HG03439 (cell line): ENCODE data around the gene SLC38A3.
A peak's percentile ranks its signal among the peaks of the same experiment; 100 is the strongest.
"Not testable (repeated sequence)": the region's sequence is repeated elsewhere in the genome, so short reads cannot be mapped to it uniquely, and the experiment has no call there.

Source experiments
- ATAC-seq: cut with Tn5 transposase; IDR thresholded peaks from one replicate; pipeline ENCODE4 v1.9.1; 2021; ENCODE audit warnings: mild to moderate bottlenecking, moderate library complexity; ENCODE audit not compliant: unreplicated experiment

SLC38A3 gene

DNA sequence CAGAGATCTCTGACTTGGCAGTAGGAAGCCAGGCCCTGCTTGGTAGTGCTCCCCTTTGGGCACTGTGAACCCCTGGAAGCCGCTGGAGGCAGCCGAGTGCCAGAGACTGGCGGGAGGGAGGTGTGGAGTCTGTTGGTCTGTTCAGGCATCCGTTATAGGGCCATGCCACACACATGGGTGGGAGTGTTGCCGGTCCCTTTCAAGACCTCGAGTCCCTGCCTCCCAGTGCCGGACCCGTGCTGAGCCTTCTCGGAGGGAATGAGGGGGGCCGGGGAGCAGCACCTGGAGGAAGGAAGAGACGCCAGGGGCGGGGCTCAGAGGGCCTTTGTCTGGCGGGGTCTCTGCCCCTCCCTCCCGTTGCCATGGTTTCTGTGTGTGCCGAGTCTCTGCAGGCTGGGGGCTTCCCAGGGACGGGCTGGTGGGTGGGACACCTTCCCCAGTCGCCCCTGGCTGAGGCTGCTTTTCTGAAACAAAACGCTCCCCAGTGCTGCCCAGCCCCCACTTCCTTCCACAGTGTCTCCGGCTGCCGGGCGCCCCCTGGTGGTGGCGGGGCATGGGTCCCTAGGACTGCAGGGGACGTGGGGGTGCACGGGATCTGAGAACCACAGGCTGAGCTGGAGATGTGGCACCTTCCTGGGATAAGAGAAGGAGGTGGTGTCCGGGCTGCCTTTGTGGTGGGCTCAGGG, 40.9 kb downstream of the SLC38A3 start:
- peak; percentile 63 for ATAC-seq

DNA sequence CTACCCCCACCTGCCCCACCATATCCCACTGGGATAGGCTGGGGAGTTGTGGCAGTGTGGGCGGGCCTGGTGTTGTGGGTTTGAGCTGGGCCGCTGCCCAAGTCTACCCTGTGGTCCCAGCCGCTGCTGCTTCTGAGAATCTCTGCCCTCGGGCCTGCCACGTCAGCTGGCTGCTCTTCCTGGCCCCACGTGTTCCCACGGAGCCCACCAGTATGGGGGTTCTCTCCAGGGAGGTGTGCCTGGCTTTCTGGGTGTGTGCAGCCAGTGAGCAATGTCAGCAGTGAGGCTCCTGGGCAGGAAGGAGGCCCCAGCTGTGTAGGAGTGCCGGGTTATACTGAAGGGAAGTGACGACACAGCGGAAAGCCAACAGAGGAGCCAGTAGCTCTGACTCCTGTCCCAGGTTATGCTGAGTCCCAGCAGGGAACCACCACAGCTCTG, 41.5 kb downstream of the SLC38A3 start:
- ATAC-seq: peak; percentile 25

DNA sequence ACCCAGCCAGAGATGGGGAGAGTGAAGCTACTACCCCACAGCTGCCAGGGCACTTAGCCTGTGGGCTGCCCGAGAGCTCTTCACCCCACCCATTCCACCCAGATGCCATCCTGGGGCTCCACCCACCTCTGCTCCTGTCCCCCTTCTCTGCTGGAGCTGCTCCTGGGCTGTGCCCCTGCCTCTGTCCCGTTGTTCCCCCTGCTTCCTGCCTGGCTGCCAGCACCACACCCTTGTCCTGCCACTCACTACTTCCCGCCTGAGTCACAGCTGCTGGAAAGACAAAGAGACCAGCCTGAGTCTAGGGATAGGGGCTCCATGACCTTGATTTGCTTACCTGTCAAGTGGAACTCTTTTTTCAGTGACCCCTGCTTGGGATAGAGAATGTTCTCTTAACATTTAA, 43.3 kb downstream of the SLC38A3 start:
- ATAC-seq: no peak

DNA sequence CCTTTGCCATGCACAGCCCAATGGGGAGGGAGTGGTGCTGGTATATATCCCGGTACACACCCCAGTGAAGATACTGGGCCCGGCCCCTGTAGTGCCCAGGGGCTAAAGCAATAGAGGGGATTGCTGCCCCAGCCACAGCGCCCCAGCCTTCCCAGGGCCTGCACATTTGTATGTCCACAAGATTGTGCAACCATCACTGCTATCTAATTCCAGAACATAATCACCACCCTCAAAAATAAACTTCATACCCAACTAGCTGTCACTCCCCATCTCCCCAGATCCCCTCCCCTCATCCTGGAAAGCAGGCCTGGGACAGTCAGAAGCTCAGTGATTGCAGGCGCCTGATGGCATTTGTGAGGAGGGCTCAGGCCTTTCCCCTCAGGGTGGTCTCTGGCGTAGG, 44.4 kb downstream of the SLC38A3 start:
- ATAC-seq: no peak

DNA sequence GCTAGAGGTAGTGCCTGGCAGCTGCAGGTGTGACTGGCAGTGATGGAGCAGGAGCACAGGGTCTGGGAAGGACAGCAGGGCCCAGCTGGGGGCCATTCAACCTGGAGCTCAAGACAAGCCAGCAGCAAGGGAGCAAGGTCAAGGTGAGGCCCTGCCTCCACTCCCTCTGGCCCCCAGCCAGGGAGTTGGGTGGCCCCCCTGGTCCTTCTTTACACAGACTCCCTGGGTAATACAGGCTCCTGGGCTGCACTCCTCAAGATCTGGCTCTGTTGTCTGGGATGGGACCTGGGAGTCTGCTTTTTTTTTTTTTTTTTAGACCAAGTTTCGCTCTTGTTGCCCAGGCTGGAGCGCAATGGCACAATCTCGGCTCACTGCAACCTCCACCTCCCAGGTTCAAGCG, 45.4 kb downstream of the SLC38A3 start:
- ATAC-seq: no peak

DNA sequence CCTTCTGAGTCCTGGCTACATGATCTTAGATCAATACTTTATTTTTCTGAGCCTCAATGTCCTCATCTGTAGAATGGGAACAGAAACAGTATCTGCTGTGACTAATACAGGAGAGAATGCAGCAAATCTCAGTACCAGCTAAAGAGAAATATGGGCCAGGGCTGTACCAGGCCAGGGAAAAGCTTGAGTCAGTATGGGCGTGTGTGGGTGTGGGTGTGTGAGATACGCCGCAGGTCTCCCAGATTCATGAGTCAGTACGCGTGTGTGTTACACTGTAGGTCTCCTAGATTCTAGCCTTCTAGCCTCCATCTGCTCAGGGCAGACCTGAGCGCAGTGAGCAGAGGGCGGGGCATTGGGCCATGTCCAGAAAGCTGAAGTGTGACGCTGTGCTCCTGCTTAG, 46.1 kb downstream of the SLC38A3 start:
- no peak for ATAC-seq

DNA sequence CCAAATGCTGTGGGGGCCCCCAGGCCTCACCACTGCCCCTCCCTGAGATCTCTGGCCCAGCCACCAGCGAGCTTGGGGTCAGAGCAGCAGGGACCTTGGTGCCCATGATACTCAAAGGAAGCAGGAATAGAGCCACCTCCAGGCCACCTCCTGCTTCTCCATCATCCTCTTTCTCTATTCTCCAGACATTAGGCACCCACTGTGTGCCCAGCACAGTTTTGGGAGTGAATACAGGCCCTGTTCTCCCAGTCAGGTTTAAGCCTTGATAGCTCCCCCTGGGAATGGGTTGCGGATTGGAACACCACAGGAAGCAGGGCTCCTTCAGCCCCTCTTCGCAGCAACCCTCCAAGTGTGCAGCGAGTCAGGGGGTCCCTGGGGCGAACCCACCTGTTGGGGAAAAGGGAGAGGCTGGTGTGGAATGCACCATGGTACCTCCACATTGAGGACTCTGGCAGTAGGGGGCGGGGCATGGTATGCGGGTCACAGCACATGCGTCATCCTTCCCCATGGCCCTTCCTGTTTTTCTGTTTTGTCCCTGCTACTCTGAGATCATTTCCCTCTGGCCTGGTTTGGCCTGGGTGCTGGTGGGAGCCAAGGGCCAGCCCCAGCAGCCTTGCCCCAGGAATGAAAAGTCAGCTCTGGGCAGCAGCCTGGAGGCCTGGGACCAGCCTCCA, 49.6 kb downstream of the SLC38A3 start:
- ATAC-seq: no peak

DNA sequence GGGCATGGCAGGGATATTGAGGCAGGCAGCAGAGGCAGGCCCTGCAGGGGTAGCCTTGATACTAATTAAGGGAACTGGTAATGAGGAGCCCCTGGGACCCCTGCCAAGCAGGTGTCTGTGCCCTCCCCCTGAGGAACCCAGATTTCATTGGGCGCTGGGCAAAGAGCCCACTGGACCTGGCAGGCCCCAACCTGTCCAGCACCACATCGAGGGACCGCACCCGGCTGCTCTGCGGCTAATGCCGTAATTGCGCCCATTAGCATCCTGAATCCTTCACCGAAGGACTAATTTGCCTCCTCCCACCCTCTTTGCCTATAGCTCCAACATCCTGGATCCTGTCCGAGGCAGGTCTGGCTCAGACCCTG, 50.2 kb downstream of the SLC38A3 start:
- no peak for ATAC-seq

DNA sequence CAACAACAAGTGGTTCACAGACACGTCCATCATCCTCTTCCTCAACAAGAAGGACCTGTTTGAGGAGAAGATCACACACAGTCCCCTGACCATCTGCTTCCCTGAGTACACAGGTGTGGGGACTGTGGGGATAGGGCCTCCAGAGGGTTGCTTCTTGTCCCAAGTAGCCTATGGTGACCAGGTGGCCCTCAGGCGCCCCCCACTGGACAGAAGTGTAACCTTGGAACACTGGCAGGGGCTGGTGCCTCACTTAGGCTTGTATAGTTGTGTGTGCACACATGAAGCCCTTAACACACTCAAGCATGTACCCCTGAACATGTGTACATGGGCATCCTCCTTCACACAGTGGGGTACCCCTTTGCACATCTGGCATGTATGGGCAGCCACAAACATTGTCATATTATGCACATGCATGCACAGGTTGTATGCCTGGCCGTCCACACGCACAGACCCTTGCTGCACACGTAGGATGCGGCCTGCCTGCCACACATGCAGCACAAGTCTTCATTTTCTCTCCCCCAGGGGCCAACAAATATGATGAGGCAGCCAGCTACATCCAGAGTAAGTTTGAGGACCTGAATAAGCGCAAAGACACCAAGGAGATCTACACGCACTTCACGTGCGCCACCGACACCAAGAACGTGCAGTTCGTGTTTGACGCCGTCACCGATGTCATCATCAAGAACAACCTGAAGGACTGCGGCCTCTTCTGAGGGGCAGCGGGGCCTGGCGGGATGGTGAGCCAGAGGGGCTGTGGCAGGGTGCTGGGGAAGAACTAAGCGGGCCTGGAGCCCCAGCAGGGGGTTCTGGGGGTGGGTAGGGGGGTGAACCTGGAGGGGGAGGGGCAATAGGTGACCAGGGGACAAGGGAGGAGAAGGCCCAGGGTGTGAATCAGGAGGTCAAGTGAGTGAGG, 52.2 kb downstream of the SLC38A3 start:
- no peak for ATAC-seq

DNA sequence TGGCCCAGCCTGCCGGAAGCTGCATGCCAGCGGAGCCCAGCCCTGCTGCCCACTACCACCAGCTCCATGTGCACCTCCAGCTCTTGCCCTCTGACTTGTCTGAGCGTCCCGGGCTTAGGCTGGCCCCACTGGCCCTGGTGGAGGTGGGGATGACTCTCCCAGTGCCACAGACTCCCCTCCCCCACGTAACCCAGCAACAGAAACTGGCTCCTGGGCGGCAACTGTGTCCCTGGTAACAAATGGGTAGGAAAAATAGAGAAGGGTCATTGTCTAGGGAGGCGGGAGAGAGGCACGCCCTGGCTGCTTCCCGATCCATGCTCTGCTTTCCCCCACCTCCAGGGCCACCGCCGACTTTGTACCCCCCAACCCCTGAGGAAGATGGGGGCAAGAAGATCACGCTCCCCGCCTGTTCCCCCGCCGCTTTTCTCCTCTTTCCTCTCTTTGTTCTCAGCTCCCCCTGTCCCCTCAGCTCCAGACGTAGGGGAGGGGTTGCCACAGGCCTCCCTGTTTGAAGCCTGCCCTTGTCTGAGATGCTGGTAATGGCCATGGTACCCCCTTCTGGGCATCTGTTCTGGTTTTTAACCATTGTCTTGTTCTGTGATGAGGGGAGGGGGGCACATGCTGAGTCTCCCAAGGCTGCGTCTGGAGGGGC, 53.1 kb downstream of the SLC38A3 start:
- ATAC-seq: no peak

DNA sequence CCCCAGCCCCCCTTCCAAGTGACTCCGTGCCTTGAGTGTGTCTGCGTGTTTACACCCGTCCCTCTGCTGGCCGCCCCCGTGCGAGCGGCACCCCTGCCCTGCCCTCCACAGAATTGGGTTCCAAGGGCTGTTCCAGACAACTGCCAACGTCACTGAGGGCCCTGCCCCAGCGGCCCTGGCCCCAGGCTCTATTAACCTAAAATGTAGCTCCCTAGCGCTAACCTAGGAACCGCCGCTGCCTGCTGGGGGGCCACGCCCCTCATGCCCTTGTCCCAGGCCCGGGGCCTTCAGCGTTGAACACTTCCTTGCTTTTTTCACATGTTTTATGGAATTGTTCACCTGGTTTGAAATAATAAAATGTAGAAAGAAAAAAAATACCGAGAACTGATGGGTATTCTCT, 53.9 kb downstream of the SLC38A3 start:
- no peak for ATAC-seq

DNA sequence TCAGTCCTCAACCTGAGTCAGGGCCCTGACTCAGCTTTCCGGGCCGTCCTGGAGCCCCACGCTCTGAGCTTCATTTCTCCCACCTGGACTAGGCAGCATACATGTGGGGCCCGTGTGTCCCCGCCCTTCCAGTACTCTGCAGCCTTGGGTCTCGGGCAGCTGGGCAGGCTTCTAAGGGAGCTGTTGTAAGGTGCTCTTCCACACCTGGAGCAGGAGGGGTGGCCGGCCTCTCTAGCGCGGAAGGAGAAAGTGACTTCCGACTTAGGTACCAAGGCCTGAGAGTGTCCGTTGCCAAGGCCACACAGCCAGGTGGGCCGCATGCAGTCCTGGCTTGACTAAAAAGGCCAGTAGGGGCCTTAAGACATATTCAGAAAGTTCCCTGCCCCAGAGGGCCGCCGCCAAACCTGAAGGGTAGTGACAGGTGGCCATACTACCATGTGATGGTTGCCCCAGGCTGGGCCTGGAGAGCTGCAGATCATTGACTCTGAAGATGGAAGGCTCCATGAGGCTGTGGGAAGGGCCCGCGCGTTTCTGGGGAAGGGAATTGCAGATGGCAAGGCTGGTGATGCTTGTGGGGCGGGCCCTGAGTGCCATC, 54.5 kb downstream of the SLC38A3 start:
- ATAC-seq: peak; percentile 23

DNA sequence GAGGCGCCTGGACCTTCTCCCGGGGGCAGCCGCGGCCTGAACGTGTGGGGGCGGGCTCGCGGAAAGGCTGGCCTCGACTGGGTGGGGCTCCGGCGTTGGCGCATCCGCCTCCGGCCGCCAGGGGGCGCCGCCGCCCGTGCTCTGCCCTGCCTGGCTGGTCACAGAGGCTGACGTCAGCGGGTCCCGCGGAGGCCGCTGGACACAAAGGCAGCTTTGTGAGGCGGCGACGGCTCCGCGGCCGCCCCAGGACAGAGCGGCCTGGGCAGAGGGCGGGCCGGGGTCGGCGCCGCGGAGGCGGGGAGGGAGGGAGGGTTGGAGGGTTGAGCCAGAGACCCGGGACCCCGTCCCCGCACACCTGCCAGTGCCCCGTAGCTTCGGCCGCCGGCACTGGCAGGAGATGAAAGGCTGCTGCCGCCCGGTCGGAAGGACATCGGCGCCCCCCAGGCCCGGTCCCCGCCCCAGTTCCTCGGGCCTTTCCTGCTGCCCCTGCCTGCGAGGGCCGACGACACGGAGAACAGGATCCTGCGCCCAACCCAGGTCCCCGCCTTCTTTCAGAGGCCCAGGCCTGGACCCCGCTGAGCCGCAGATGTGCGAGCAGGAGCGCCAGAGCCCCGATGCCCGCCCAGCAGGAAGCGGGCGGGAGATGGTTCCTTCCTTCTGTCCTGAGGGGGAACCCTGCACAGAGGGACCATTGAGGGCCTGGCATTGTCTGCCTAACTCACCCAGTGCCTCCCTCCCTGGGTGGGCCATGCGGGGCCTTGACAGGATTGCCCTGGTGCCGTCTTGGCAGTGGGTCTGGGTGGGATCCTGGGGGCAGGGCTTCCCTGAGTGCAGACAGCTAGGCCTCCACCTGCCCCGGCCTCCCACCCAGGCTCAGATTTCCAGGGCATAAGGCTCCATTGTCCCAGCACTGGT, 55.2 kb downstream of the SLC38A3 start:
- ATAC-seq: peak; percentile 78

DNA sequence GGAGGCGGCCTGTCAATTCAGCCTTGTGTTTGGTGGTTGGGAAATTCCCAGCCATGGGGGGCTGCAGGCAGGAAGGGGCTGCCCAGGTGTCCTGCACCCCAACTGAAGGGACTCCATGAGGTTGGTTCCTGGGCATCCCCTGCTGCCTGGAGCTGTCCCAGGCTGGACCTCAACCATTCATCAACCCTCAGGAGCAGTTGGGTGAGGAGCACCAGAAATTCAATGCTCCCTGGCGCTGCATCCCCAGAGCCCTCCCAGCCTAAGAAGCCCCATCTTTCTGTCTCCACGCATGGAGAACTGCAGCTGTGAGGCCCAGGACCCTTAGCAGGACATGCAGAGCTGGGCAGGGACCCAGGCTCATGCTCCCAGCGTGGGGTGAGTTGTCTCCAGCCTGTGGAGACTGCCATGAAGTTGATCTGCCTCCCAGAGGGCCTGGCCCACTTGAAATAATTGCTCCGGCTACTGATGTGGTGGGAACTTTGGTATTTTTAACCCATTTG, 55.9 kb downstream of the SLC38A3 start:
- ATAC-seq: no peak

DNA sequence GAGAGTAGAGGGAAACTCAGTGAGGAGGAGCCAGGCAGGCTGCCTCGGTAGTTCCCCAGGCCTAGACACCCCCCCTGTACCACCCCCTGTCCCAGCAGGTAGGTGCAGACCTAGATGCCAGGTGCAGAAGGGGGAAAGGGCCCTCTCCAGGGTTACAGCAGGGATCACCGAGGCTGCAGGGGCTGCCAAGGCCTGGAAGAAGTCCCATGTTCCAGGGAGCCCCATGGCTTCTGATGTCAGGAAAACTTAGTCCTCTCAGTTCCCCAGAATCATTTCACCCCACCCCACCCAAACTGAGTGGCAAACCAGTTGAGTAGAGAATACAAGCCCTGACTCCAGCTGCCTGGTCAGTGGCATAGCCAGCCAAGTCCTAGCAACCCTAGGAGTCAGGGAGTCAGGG, 56.4 kb downstream of the SLC38A3 start:
- no peak for ATAC-seq

DNA sequence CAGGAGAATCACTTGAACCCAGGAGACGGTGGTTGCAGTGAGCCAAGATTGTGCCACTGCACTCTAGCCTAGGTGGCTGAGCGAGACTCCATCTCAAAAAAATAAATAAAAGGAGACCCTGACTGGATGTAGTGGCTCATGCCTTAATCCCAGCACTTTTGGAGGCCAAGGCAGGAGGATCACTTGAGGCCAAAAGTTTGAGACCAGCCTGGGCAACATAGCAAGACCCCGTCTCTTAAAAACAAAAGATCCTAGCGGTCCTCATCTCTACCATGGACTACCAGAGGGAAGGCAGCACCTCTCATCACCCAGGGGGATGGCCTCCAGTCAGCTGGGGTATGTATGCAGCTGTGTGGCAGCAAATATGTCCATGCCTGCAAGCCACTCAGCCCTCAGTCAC, 57.1 kb downstream of the SLC38A3 start:
- not testable (repeated sequence) for ATAC-seq

DNA sequence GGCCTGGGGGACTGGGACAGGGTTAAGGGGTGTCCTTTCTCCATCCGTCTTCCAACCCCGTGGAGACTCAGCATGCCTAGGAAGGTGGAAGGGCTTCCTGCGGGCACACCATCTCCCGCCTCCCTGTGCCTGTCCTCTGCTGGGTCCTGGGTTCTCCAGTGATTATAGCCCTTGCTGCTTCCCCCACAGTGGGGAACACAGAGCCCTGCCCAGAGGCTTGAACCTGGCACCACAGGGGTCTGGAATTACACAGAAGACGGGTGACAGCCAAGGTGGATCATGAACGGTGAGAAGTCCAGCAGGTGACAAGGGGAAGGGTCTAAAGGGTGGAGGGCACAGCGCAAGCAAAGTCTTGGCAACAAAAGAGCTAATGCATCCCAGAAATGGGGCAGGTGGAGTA, 57.7 kb downstream of the SLC38A3 start:
- no peak for ATAC-seq

DNA sequence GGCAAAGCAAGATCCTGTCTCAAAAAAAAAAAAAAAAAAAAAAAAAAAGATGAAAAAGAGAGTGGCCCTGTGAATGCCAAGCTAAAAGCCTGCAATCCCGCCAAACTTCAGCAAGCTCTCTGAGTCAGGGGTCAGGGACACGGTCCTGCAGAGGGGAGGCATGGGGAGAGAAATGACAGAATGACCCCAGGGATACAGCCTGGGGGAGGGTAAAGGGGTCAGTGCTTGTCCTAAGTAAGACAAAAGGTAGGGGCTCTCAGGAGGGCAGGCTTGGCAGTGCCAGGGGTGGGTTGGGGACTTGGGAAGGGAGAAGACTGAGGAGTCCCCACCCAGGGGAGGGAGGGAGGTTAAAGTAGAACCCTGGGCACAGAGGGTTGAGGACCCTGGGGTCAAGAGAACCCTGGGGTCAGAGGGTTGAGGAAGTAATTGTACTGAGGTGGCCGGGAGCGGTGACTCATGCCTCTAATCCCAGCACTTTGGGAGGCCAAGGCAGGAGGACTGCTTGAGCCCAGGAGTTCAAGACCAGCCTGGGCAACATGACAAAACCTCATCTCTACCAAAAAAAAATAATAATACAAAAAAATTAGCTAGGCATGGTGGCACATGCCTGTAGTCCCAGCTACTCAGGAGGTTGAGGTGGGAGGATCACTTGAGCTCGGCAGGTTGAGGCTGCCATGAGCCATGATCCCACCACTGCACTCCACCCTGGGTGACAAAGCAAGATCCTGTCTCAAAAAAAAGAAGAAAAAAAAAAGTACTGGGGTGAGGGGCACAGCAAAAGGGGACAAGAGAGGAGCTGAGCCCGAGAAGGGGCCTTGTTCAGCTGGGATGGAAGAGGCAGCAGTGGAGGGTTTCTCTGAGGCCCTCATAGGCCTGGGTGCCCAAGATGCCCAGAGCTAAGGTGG, 58.7 kb downstream of the SLC38A3 start:
- ATAC-seq: no peak
